Stimulated activated CD8-positive, alpha-beta memory T cell treated with anti-CD3 and anti-CD28 coated beads, Interleukin-4, amount 100 ng/mL, for 4 hours (primary cell): ENCODE data around the gene CFHR1.
"Not testable (repeated sequence)": the region's sequence is repeated elsewhere in the genome, so short reads cannot be mapped to it uniquely, and the experiment has no call there.

Experiments used
- DNase-seq, 2 donors: peaks; one replicate each; pipeline ENCODE4 v3.0.0-alpha.2; 2020; ENCODE audit warnings: low read depth in 2 of 2, low spot score in 1 of 2

Gene CFHR1

GRCh38 chr1:196819531-196819930 lies at the start of gene CFHR1:
TSS of gene CFHR1 (plus strand) at chr1:196819731. CDS start at chr1:196819845, 114 bp downstream.
- DNase-seq = not testable (repeated sequence)

GRCh38 chr1:196769823-196770222 lies 49.7 kb upstream of the CFHR1 start:
- not testable (repeated sequence) for DNase-seq

GRCh38 chr1:196773713-196774112 lies 45.8 kb upstream of the CFHR1 start:
- no peak for DNase-seq

DNA sequence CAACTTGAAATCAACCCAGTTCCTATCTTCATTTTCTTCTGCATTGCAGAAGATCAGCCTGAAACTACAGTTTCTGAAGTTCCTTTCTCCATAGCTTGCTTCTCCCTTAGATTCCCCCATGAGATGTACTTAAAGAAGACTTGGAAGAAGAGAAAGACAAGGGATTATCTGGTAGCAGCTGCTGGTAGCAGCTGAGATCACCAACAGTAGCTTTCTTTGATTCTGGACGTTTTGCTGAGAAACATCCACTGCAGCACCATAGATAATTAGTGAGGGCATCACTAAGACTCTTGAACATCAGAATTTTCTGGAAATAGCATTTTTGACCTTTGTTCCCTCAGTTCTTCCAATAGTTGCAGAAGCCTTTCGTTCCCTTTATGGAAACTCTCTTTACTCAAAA lies 45.4 kb upstream of the CFHR1 start:
- DNase-seq = no peak

DNA sequence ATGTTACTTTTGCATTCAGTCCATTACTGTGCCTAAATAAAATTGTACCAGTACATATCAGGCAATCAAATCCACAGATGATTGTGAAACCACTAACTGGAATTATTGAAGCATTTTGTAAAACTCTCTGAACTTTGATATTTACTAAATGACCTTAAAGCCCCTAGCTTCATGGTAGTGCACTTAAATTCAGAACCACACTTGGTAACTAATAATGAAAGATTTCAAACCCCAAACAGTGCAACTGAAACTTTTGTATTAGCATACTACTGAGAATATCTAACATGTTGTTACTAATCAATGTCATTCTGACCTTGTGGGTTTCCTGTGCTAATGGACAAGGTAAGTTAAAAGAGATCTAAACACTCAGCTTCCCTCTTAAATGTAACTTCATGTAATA lies 44.9 kb upstream of the CFHR1 start, which contains the start of gene CFHR3:
Gene CFHR3 (plus strand): TSS at position 238 of the 400 bp plus-strand sequence. CDS start 47 bp downstream, at position 285.
- no peak for DNase-seq

DNA sequence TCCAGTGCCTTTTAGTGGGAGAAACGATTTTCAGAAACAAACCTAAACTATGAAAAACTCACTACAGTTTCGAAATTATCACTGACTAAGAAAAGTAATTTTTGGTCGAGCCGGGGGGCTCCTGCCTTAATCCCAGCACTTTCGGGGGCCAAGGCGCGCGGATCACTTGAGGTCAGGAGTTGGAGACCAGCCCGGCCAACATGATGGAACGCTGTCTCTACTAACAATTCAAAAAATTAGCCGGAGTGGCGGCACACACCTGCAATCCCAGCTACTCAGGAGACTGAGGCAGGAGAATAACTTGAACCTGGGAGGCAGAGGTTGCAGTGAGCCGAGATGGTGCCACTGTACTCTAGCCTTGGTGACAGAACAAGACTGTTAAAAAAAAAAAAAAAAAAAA lies 41.9 kb upstream of the CFHR1 start:
- DNase-seq = no peak

GRCh38 chr1:196779093-196779492 lies 40.4 kb upstream of the CFHR1 start:
- DNase-seq = no peak

DNA sequence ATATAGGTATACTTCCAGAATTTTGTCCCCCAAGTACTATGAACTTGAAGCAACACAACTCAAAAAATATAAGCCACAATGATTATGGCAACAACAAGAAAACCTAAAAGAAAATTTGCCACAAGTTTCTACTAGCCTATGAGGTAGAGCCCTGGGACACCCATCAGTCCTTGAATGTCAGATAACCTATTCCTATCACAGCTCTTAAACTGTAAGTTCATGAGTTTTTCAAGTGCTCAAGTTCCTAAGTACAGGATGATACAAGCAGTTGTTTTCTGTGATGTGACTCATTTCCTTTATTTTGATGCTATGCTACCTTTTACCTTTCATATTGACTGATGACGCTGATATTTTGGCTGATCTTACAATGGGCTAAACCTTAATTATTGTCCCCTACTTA lies 28.3 kb upstream of the CFHR1 start:
- not testable (repeated sequence) for DNase-seq

- not testable (repeated sequence) for DNase-seq
These were observed 25.4 kb upstream of the CFHR1 start for GRCh38 chr1:196794103-196794502.

DNA sequence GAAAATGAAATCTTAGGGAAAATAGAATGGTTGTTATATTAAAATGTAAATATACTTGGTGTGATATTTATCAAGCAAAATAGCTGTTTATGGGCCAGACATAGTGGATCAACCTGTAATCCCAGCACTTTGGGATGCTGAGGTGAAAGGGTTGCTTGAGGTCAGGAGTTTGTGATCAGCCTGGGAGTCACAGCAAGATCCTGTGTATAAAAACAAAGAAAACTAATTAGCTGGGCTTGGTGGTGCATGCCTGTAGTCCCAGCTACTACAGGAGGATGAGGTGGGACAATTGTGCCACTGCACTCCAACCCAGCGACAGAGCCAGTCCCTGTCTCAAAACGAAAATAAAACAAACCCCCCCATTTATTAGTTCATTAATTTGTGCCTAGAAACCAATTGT lies 21.6 kb upstream of the CFHR1 start:
- DNase-seq = no peak

DNA sequence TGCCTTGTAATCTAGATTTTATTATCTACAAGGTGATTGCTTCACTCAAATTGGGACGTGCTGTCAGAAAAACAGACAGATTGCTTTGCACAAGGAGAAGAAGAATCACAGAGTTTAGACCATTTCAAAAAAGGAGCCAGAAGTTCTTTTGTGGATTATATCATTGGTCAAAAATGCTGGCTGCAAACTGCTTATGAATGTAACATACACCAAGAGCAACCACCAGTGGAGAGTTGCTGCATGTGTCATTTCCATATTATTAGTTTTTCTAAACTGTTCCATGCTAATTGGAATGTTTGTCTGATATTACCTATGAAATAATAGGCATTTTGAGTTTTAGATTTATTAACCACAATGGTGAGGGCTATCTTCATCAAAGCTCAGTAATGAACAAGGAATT lies 17.6 kb upstream of the CFHR1 start:
- not testable (repeated sequence) for DNase-seq

DNA sequence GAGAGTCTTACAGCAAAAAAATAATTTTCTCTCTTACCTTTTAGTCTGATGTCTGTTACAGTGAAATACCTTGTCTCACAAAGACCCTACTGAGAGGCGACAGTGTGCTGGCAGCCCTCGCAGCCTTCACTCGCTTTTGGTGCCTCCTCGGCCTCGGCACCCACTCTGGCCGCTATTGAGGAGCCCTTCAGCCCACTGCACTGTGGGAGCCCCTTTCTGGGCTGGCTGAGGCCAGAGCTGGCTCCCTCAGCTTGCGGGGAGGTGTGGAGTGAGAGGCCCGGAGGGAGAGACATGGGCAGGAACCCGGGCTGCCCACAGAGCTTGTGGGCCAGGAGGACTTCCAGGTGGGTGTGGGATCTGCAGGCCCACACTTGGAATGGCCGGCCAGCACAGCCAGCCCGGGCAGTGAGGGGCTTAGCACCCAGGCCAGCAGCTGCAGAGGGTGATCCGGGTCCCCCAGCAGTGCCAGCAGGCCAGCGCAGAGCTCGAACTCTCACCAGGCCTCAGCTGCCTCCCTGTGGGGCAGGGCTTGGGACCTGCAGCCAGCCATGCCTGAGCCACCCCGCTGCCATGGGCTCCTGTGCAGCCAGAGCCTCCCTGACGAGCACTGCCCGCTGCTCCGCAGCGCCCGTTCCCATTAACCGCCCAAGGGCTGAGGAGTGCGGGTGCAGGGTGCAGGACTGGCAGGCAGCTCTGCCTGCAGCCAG lies 10.8 kb upstream of the CFHR1 start:
- DNase-seq = no peak

- DNase-seq = not testable (repeated sequence)
These were observed 2.1 kb upstream of the CFHR1 start for GRCh38 chr1:196817442-196817841.

- not testable (repeated sequence) for DNase-seq
These were observed 8.3 kb downstream of the CFHR1 start for GRCh38 chr1:196827860-196828259.

DNA sequence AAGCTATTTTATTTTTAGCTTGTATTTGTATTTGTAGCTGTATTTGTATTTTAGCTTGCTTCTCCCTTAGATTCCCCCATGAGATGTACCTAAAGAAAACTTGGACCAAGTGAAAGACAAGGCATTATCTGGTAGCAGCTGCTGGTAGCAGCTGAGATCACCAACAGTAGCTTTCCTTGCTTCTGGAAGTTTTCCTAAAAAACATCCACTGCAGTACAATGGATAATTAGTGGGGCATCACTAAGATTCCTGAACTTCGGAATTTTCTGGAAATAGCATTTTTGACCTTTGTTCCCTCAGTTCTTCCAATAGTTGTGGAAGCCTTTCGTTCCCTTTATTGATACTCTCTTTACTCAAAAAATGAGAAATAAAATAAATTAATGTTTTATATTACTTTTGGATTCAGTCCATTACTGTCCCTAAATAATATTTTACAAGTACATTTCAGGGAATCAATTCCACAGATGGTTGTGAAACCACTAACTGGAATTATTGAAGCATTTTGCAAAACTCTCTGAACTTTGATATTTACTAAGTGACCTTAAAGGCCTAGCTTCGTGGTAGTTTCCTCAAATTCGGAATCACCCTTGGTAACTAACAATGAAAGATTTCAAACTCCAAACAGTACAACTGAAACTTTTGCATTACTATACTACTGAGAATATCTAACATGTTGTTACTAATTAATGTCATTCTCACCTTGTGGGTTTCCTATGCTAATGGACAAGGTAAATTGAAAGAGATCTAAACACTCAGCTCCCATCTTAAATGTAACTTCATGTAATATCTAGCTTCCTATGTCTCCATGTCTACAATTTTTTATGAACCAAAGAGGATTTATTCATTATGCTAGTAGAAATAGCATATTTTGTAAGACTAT lies 30.3 kb downstream of the CFHR1 start:
- DNase-seq = not testable (repeated sequence)

DNA sequence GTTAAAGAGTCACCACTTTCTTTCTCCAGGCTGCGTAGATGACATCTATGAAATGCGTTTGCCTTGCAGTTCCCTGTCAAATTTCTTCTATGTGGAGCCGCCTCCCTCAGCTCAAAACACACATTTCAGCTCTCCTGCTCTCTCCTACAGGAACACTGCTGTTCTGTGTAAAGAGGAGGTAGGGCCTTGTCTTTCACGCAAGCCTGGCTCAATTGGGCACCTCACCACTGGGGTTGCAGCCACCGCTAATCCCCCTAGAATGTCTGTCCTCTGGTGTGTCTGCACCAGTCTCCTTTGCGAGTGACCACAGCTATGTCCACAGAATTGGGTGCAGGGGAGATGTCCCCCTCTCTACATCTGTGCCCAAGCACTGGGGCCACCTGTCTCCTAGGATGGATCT lies 36.5 kb downstream of the CFHR1 start:
- no peak for DNase-seq

DNA sequence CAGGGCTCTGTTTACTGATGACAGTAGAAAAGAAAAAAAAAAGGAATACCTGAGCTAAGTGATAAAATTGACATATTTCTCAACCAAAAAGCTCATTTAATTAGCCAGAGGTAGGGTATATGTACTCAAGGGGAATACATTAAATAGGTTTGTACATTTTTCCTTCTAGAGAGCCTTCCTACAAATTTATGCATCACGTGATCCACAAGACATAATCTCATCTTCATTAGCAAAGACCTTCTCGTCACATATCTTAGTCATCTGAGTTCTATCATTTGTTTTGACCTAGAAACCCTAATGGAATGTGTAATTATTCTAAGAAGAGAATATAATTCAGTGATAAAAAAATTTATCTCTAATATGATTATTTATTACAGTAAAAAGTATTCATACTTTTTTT lies 37.7 kb downstream of the CFHR1 start:
- DNase-seq = no peak

DNA sequence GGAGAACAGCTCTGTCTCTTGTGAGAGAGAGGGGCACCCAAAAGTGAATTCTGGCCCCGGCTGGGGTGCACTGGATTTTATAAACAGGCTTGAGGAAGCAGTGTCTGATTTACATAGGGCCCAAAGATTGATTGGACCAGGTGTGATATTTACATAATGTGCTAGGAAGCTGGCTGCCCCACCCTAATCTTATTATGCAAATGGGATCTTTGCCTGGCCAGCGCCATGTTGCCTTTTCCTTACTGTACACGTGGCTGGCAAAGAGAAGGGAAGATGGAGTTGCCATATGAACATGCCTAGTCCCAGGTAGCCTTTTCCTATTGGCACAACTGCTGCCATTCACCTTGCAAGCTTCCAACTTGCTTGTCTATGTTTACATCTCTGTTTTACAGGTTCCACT lies 39.3 kb downstream of the CFHR1 start:
- DNase-seq = no peak

GRCh38 chr1:196860323-196860884 lies 40.9 kb downstream of the CFHR1 start:
- DNase-seq = no peak

- DNase-seq = no peak
These were observed 41.9 kb downstream of the CFHR1 start for GRCh38 chr1:196861429-196861828.

DNA sequence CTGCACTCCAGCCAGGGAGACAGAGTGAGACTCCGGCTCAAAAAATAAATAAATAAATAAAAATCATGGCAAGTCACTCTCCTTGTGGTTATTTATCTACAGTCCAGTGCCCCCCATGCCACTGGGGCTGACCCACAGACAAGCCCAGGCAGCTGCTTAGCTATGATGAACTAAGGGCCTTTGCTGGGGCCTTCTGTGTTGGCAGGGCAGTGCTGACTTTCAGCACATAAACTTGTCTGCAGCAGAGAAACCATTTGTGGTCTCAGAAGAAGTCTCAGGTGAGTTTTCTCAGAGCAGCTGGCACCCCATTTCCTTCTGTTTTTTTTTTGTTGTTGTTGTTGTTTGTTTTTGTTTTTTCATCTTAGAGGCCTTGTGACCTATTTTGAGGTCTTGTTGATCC lies 47.4 kb downstream of the CFHR1 start:
- no peak for DNase-seq

GRCh38 chr1:196873385-196873784 lies 53.9 kb downstream of the CFHR1 start:
- no peak for DNase-seq
